ENCODE measurements around the gene MAPT. TPM values are rescaled to one million over a fixed set of nuclear protein-coding genes. Genes with fewer than 3 reads are reported as not detected.
"Not testable (repeated sequence)": the region's sequence is repeated elsewhere in the genome, so short reads cannot be mapped to it uniquely, and the experiment has no call there.

MAPT gene
- polyA plus RNA-seq, 1 experiment: 0.27 TPM

GRCh38 chr17:46001390-46002310 is 107.3 kb downstream of the MAPT start:
- no peak overlapping the region for H3K4me3 ChIP-seq (ENCODE audit: low read depth, low read length)
- DNase-seq (ENCODE audit: low read depth, low spot score): no peak
- POLR2A ChIA-PET: no interaction called here
- peaks cover 8% of the 10 kb centered on the region for H3K27me3 ChIP-seq (ENCODE audit: control insufficient read depth, insufficient read depth, low read length)
- no peak for TF ChIP-seq CTCF (IDR thresholded peaks at IDR 0.05; ENCODE audit: low read depth, low read length)
- H3K9me3 ChIP-seq (ENCODE audit: control insufficient read depth, insufficient read depth, low read length): no peaks in the 10 kb centered on the region; the same call in 1 of the 2 replicates
- H3K27ac ChIP-seq (ENCODE audit: low read depth, low read length): no peak overlapping the region
- CTCF ChIA-PET: interaction anchor here (0.8 to 5.7 kb wide), 20 partner anchors 9 to 940 kb away, joined by 3 to 116 read pairs (median 4); partner anchors contain the start of gene KANSL1

- no peak overlapping the region for H3K4me3 ChIP-seq (ENCODE audit: low read depth, low read length)
These were observed 108.1 kb downstream of the MAPT start for GRCh38 chr17:46002311-46002972.

GRCh38 chr17:46002973-46003316 is 108.6 kb downstream of the MAPT start:
- CTCF ChIA-PET: interaction anchor here (0.7 to 5.7 kb wide), 19 partner anchors 11 to 939 kb away, joined by 3 to 116 read pairs (median 4); no protein-coding TSS in a partner anchor
- Histone ChIP-seq H3K27ac (ENCODE audit: low read depth, low read length) (no peak overlapping the region), H3K4me3 (ENCODE audit: low read depth, low read length) (no peak overlapping the region), H3K27me3 (ENCODE audit: control insufficient read depth, insufficient read depth, low read length) (peaks cover 6% of the 10 kb centered on the region), H3K9me3 (ENCODE audit: control insufficient read depth, insufficient read depth, low read length) (no peaks in the 10 kb centered on the region; the same call in 1 of the 2 replicates)
- no peak for DNase-seq (ENCODE audit: low read depth, low spot score)
- POLR2A ChIA-PET: no interaction called here
- no peak for TF ChIP-seq CTCF (IDR thresholded peaks at IDR 0.05; ENCODE audit: low read depth, low read length)

More at GRCh38 chr17:46002311-46002972, 108.1 kb downstream of the MAPT start:
- TF ChIP-seq CTCF (IDR thresholded peaks at IDR 0.05; ENCODE audit: low read depth, low read length): peak; percentile 88
- Histone ChIP-seq H3K9me3 (ENCODE audit: control insufficient read depth, insufficient read depth, low read length) (no peaks in the 10 kb centered on the region; the same call in 1 of the 2 replicates), H3K27me3 (ENCODE audit: control insufficient read depth, insufficient read depth, low read length) (peaks cover 4% of the 10 kb centered on the region), H3K27ac (ENCODE audit: low read depth, low read length) (no peak overlapping the region)
- DNase-seq (ENCODE audit: low read depth, low spot score): peak; percentile 16
- CTCF ChIA-PET: interaction anchor here (0.7 to 5.7 kb wide), 22 partner anchors 8 to 940 kb away, joined by 3 to 116 read pairs (median 4); no protein-coding TSS in a partner anchor
- POLR2A ChIA-PET: no interaction called here

GRCh38 chr17:46003907-46004748 is 109.8 kb downstream of the MAPT start:
- CTCF ChIA-PET: interaction anchor here (0.8 to 5.7 kb wide), 9 partner anchors 14 to 938 kb away, joined by 3 to 116 read pairs (median 6); partner anchors contain the start of gene KANSL1
- TF ChIP-seq CTCF (IDR thresholded peaks at IDR 0.05; ENCODE audit: low read depth, low read length): no peak
- no peaks in the 10 kb centered on the region; the same call in 1 of the 2 replicates for H3K9me3 ChIP-seq (ENCODE audit: control insufficient read depth, insufficient read depth, low read length)
- H3K27ac ChIP-seq (ENCODE audit: low read depth, low read length): no peak overlapping the region
- DNase-seq (ENCODE audit: low read depth, low spot score): no peak
- peaks cover 5% of the 10 kb centered on the region for H3K27me3 ChIP-seq (ENCODE audit: control insufficient read depth, insufficient read depth, low read length)
- POLR2A ChIA-PET: no interaction called here
- H3K4me3 ChIP-seq (ENCODE audit: low read depth, low read length): no peak overlapping the region

- CTCF ChIA-PET: interaction anchor here (3.3 kb wide), 1 partner anchor 187 kb away, joined by 16 read pairs; the partner anchor contains the start of gene KANSL1
- H3K27ac ChIP-seq (ENCODE audit: low read depth, low read length); POLR2A ChIA-PET; H3K27me3 ChIP-seq (ENCODE audit: control insufficient read depth, insufficient read depth, low read length); DNase-seq (ENCODE audit: low read depth, low spot score); H3K4me3 ChIP-seq (ENCODE audit: low read depth, low read length); H3K9me3 ChIP-seq (ENCODE audit: control insufficient read depth, insufficient read depth, low read length): not testable (repeated sequence)
These were observed 111.7 kb downstream of the MAPT start for GRCh38 chr17:46006082-46006481.
